RWPE2 (cell line): ENCODE measurements around the gene MORC1.

Source experiments
- ATAC-seq: fragments of 200-7000 bp; cut with Tn5 transposase; 3 replicates; pipeline ENCODE4 v1.9.1; 2021; ENCODE audit warnings: low read depth
- DNase-seq: peaks from one replicate; pipeline ENCODE4 v3.0.0-alpha.2; 2020; ENCODE audit warnings: low spot score
- H3K27ac ChIP-seq: fragments of 450-650 bp; 2 replicates; pipeline ENCODE4 v1.5.1; 2017; ENCODE audit warnings: mild to moderate bottlenecking; ENCODE audit not compliant: poor library complexity, severe bottlenecking
- H3K27me3 ChIP-seq: fragments of 250-450 bp; sonication (Bioruptor Pico); 2 replicates; pipeline ENCODE4 v1.5.1; 2021; ENCODE audit warnings: mild to moderate bottlenecking, moderate library complexity; ENCODE audit not compliant: insufficient read depth, poor library complexity, severe bottlenecking
- H3K36me3 ChIP-seq: fragments of 250-450 bp; sonication (Bioruptor Pico); 2 replicates; pipeline ENCODE4 v1.5.1; 2020; ENCODE audit warnings: low read depth, mild to moderate bottlenecking, moderate library complexity
- H3K4me1 ChIP-seq: fragments of 250-450 bp; sonication (Bioruptor Pico); 2 replicates; pipeline ENCODE4 v1.5.1; 2021; ENCODE audit warnings: mild to moderate bottlenecking, moderate library complexity; ENCODE audit not compliant: insufficient read depth, poor library complexity, severe bottlenecking
- H3K4me3 ChIP-seq: fragments of 250-450 bp; sonication (Bioruptor Pico); 2 replicates; pipeline ENCODE4 v1.5.1; 2021; ENCODE audit warnings: mild to moderate bottlenecking, moderate library complexity; ENCODE audit not compliant: severe bottlenecking
- H3K9me3 ChIP-seq: fragments of 250-450 bp; sonication (Bioruptor Pico); 2 replicates; pipeline ENCODE4 v1.5.1; 2021; ENCODE audit warnings: mild to moderate bottlenecking, moderate library complexity; ENCODE audit not compliant: severe bottlenecking
- TF ChIP-seq, protein P1 (sequence below): fragments of 450-650 bp; IDR thresholded peaks from one replicate; pipeline ENCODE4 v1.5.1; 2017; ENCODE audit warnings: mild to moderate bottlenecking, moderate library complexity; ENCODE audit not compliant: poor library complexity, severe bottlenecking

Gene MORC1

DNA sequence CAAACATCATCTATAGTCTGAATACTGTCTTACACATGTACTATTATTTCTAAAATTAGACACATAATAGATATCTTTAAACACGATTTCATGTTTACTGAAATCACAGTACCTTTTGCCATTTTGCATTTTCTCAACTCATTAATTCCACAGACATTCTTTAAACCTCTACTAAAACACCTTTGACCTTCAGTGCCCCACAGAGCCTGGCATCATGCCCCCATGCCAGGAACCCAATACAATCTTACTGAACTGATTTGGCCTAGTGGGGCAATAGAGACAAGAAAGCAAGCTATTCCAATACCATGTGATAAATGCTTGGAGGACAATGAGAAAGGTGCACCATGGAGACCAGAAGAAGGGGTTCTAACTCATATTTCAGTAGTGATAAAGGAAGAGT lies 144.9 kb downstream of the MORC1 start:
- Histone ChIP-seq H3K36me3 (no peaks in the 10 kb centered on the region), H3K9me3 (no peaks in the 10 kb centered on the region)
- ATAC-seq, result no peak

DNA sequence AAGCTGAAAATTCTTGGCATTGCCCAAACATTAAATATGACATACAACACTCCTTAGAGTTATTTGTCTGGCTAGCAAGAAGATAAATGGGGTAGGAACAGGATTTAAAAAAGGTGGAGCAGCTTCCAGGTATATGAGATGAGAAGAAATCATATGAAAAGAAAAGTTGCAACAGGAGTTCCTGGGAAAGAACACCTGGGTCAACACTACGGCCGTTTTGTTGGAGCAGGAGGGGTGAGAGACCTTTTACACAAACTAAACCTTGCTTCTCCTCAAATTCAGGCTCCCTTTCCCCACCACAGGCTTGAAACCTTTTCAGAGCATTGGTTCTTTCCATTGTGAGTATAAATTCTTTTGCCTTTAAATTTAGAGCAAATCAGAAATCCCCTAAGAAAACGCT lies 145.5 kb downstream of the MORC1 start:
- Histone ChIP-seq H3K4me3 (no peak overlapping the region), H3K27ac (no peak overlapping the region), H3K36me3 (no peaks in the 10 kb centered on the region), H3K9me3 (no peaks in the 10 kb centered on the region), H3K4me1 (no peaks in the 10 kb centered on the region), H3K27me3 (no peaks in the 10 kb centered on the region)
- no peak for DNase-seq
- TF ChIP-seq, protein P1, sequence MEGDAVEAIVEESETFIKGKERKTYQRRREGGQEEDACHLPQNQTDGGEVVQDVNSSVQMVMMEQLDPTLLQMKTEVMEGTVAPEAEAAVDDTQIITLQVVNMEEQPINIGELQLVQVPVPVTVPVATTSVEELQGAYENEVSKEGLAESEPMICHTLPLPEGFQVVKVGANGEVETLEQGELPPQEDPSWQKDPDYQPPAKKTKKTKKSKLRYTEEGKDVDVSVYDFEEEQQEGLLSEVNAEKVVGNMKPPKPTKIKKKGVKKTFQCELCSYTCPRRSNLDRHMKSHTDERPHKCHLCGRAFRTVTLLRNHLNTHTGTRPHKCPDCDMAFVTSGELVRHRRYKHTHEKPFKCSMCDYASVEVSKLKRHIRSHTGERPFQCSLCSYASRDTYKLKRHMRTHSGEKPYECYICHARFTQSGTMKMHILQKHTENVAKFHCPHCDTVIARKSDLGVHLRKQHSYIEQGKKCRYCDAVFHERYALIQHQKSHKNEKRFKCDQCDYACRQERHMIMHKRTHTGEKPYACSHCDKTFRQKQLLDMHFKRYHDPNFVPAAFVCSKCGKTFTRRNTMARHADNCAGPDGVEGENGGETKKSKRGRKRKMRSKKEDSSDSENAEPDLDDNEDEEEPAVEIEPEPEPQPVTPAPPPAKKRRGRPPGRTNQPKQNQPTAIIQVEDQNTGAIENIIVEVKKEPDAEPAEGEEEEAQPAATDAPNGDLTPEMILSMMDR, result no peak
- no peak for ATAC-seq

More for the DNA sequence above, 144.9 kb downstream of the MORC1 start:
- Histone ChIP-seq H3K27ac (no peak overlapping the region), H3K4me1 (no peaks in the 10 kb centered on the region), H3K27me3 (no peaks in the 10 kb centered on the region), H3K4me3 (no peak overlapping the region)
- DNase-seq, result no peak
- TF ChIP-seq, protein P1, result no peak

- Histone ChIP-seq H3K27me3 (no peaks in the 10 kb centered on the region), H3K4me3 (no peak overlapping the region), H3K36me3 (no peaks in the 10 kb centered on the region), H3K27ac (no peak overlapping the region), H3K4me1 (no peaks in the 10 kb centered on the region), H3K9me3 (no peaks in the 10 kb centered on the region)
- TF ChIP-seq, protein P1, result no peak
- no peak for DNase-seq
- peak; percentile 14; the same call in 1 of the 3 replicates for ATAC-seq
Measured at GRCh38 chr3:108970561-108970960, 147.4 kb downstream of the MORC1 start.

DNA sequence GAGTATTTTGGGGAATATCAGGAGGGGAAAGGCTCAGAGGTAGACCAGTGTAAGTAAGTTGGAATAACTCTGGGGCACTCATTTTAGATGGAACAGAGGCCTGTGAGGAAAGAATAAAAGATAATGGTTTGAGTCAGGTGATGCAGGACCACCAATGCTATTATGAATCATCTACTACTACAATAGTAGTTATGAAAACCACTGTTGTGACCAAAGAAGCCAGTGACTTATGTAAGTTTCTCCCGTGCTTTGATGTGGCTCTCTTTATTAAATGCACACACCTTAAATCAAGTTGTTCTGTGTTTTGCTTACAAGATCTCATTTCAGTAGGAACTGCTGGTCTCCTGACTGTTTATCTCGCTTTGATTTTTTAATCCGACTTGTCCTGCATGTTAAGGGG lies 151.2 kb downstream of the MORC1 start:
- DNase-seq (no peak), ATAC-seq (no peak)
- Histone ChIP-seq H3K27me3 (no peaks in the 10 kb centered on the region), H3K27ac (no peak overlapping the region), H3K36me3 (no peaks in the 10 kb centered on the region), H3K9me3 (no peaks in the 10 kb centered on the region), H3K4me1 (no peaks in the 10 kb centered on the region), H3K4me3 (no peak overlapping the region)
- TF ChIP-seq, protein P1, result no peak

- TF ChIP-seq, protein P1, result no peak
- no peak for DNase-seq
- ATAC-seq, result peak; percentile 49; the same call in 1 of the 3 replicates
Measured at GRCh38 chr3:108959017-108959416, 158.9 kb downstream of the MORC1 start.

More at GRCh38 chr3:108959017-108959416, 158.9 kb downstream of the MORC1 start:
- Histone ChIP-seq H3K36me3 (no peaks in the 10 kb centered on the region), H3K4me1 (peaks cover 12% of the 10 kb centered on the region), H3K9me3 (no peaks in the 10 kb centered on the region), H3K4me3 (no peak overlapping the region), H3K27me3 (no peaks in the 10 kb centered on the region), H3K27ac (no peak overlapping the region)
